ENCODE measurements around the gene RREB1.
A peak's percentile ranks its signal among the peaks of the same experiment; 100 is the strongest.

RREB1 gene

GRCh38 chr6:7122684-7123083, 14.9 kb downstream of the RREB1 start:
- no peak for DNase-seq (ENCODE audit: low read depth in 2 of 2)

- no peak for DNase-seq (ENCODE audit: low read depth in 2 of 2)
Observed at GRCh38 chr6:7124114-7124513, 16.4 kb downstream of the RREB1 start.

DNA sequence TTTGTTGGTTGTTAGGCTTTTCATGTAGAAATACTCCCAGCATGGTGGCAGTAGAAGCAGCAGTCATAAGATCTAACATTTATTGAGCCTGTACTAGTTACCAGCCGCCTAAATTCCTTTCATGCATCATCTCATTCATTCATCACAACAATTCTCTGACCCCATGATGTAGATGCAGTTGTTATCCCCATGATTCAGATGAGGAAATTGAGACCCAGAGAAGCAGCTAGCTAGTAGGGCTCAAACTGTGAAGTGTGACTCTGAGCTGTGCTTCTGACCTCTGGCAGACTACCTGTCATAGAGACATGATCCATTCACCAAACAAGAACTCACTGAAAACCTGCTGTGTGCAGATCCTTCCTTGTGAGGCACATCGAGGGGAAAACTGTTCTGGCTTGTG, 16.9 kb downstream of the RREB1 start:
- DNase-seq (ENCODE audit: low read depth in 2 of 2): no peak

- DNase-seq (ENCODE audit: low read depth in 2 of 2): no peak
Observed at GRCh38 chr6:7125290-7125689, 17.5 kb downstream of the RREB1 start.

DNA sequence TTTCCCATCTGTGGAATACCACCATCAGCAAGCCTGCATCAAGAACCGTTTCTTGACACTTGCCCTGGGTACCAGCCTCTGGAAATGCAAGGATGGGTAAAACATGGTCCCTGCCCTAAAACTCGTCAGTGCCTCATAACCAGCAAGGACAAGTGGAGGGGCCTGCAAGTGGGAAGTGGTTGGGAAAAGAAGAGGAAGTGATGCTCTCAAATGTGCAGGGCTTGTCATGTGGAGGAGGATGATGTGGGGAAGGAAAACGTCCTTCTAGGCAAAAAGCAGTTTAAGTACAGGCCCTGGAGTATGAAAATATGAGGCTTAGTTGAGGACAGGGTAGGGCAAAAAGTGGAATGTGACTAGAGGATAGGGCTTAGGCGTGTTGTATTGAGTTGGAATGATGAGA, 19.0 kb downstream of the RREB1 start:
- no peak for DNase-seq (ENCODE audit: low read depth in 2 of 2)

DNA sequence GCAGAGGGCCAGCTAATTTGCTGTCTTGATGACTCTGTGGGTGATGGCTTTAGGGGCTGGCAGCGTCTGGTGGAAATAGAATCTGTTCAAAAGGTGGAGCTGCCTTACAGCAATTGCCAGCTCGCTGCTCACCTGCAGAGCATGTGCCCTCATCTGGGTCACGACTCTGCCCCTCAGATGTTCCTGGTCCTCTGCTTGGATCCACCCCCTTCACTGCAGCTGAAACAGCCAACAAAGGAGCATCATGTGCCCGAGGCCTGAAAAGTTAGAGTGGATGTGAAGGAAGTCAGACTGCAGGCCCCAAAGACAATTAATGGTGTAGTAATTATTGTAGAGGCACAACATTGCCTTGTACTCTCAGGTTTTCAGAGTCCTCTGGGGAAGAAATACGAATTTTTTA, 19.9 kb downstream of the RREB1 start:
- no peak for DNase-seq (ENCODE audit: low read depth in 2 of 2)

GRCh38 chr6:7129360-7129759, 21.6 kb downstream of the RREB1 start:
- DNase-seq (ENCODE audit: low read depth in 2 of 2): no peak

DNA sequence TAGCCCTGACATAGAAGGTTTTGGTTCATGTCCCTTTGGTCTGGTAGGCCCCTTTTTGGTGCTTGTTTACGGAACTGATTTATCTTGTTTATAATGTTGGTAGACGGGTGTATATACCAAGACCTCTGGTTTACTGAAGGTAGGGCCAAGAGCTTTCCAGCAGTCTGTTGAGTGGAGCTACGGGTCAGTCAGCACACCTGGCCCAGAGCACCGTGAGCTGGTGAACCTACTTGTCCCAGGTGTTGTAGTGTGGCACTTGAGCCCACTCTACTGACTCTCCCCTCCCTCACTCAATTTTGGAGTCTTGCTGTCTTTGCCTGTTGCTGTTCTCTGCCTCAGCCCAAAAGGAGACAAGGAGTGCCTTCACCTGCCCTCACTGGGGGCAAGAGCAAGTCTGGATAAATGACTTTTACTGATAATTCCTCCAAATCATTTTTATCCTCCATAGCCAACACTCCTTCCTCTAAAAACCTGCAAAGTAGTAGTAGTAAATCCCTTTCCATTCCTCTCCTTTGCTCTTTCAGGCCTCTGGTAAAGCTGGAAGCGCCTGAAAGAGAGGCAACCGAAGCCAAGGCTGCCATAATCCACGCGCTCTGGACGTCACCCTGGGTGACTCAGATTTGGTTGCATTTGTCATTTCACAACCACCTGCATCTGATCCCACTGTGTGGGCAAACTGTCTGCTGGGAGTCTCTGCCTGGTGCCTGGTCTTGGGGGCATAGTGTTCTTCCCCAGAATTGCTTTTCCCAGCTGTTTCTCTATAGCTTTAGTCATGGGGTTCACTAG, 22.2 kb downstream of the RREB1 start:
- DNase-seq (ENCODE audit: low read depth in 2 of 2): no peak

DNA sequence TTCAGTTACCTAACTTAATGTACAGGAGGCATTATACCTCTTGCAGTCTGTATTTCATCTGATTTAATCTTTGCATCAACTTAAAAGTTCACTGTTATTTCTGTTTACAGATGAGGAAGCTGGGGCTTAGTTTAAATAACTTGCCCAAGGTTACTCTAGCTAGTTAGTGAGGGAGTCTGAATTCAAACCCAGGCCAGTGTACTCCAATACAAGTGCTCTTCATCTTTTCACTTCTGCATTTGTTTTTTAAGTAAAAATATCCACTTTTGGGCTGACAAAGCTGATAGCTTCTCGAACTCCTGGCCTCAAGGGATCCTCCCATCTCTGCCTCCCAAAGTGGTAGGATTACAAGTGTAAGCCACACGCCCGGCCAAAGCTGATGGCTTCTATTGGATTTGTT, 23.6 kb downstream of the RREB1 start:
- DNase-seq (ENCODE audit: low read depth in 2 of 2): no peak

- DNase-seq (ENCODE audit: low read depth in 2 of 2): no peak
Observed at GRCh38 chr6:7132398-7133035, 24.8 kb downstream of the RREB1 start.

GRCh38 chr6:7134999-7135745, 27.4 kb downstream of the RREB1 start:
- DNase-seq (ENCODE audit: low read depth in 2 of 2): no peak

DNA sequence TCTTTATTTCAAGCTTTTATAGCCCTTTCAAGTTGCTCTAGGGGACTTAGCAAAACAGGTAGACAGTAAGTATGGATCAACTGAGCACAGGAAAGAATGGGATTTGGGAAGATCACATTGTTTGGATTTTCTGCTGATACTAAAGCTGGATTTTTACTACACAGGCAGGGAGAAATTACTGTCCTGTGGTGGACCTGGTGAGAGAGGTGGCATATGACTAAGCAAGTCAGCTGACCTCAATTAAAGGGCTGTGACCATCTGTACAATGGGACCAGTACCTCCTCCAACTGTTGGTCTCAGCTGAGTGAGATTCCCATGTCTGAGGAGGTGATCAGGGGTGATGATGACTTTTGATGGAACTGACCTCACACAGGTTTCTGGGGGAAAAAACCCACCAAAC, 28.0 kb downstream of the RREB1 start:
- no peak for DNase-seq (ENCODE audit: low read depth in 2 of 2)

GRCh38 chr6:7136859-7137334, 29.1 kb downstream of the RREB1 start:
- DNase-seq (ENCODE audit: low read depth in 2 of 2): no peak

DNA sequence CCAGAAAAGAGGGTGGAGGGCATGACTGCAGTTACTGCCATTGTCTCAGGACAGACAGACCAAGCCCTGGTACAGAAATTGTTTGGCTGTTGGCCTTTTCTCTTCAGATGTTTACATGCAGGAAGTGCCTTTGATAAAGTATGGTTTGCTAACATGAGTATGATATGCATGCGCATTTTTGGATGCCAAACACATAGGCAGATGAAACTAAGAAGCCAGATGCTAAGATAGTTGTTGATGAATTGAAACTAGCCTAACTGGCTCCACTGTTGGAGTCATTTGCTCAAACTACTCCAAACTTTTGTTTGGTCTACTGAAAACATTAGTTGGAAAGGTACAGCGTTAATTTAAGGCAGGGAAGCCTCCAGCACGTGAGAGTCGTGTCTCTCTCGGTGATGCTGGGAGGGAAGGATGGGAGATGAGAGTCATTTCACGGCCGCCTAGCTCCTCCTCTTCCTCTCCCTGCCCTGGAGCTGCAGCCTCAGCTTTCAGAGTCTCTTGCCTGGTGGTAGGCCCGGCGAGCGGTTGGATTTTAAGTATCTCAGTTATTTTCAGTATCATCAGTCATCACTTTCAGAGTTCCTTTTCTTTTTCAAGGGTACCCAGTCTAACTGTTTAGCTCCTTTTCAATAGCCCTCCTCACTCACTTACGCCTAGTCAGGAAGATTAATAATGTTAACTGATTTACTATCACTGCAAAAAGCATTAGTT, 29.7 kb downstream of the RREB1 start:
- DNase-seq (ENCODE audit: low read depth in 2 of 2): no peak

DNA sequence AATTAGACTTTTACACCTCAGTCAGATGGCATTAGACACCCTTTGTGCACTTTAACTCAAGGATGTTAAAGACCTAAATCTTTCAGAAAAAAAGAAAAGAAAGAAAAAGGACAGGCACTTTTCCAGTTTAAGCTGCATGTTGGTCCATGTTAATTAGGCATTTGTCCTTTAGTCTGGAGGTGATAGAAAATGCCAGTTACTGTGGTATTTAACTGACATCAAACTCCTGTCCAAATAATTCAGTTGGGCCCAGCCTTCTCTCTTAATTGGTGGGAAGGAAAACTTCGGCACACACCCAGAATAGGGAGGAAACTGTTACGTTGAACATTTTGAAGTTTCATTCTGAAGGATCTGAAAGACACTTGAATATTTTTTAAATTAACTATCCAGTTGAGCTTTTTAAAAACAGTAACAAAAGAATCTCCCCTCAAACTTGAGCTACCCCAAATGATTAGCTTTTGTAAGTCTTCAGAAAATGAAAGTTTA, 30.3 kb downstream of the RREB1 start:
- no peak for DNase-seq (ENCODE audit: low read depth in 2 of 2)

DNA sequence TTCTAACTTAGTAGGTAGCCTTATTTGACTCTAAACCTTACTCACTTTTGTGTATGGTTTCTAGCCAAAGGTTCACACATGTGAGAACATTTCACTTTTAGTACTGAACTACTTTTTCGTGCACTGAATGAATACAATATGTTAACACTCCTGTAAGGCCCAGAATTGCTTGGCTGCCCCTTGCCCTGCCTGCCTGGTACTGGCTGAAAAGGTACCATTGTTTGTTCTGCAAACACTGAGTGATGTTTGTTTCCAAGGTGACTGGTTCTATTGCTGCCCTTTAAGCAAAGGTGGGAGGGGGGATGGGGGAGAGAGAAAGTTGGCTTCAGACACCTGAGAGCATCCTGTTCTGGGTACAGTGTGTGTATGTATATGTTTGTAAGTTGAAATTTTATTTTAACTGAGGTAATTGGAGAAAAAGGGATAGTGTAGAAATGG, 31.2 kb downstream of the RREB1 start:
- no peak for DNase-seq (ENCODE audit: low read depth in 2 of 2)

GRCh38 chr6:7139835-7140470, 32.2 kb downstream of the RREB1 start:
- no peak for DNase-seq (ENCODE audit: low read depth in 2 of 2)

DNA sequence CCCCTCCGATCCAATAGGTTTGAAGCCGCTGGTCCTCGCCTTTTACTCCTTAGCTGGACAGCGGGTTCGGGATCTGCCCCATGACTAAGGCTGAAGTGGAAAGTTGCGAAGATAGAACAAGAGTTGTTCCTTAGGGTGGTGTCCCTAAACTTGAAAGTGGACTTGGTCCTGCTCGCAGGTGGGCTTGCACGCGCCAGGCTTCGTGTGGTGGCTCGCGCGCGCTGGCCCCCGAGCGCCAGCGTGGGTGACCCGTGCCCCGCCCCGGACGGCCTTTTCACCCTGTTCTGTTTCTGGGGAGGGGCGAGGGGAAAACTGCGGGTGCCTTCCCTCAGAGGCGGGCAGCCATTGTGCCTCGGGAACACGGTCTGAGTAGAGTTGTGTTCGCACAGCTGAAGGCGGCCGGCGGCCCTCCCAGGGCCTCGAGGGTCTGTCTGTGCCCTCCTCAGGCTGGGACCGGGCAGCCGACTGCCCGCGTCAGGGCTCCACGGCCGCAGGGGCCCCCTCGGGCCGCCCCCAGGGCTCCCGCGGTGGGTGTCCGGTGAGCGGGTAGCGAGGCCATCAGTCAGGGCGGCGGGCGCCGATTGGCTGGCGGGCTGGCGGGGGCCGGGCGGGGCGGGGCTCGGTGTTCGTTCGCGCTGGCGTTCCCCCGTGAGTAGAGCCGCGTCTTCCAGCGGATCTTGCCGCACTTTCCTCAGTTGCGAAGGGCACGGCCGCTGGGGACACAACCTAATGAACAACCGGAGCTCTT, 33.0 kb downstream of the RREB1 start:
- DNase-seq (ENCODE audit: low read depth in 2 of 2): peak; percentile 56 to 67

DNA sequence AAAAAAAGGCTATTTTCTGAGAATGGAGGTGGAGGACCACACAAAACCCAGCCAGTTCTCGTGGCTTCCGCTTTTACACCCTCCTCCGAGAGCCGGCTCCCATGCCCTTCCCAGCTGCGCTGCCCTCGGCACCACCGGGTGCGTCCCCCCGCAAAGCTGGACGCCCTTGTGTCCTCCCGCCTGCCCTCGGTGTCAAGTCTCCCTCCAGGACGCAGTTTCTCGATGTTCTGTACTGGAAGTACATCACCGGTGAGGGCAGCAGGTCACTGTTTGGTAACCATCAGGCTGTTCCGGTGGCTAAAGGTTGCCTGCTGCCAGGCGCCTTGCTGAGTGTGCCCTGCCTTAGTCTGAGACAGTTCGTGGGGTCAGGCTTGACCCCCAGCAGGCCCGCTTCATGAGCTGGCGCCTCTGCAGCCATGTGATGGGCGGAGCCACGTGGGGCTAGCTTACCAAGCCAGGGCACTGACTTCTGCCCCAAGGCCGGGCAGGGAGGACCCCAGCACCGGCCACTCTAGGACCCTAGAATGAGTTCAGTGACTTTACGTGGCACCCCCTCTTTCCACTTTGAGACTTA, 34.6 kb downstream of the RREB1 start:
- DNase-seq (ENCODE audit: low read depth in 2 of 2): no peak

GRCh38 chr6:7142918-7143475, 35.2 kb downstream of the RREB1 start:
- no peak for DNase-seq (ENCODE audit: low read depth in 2 of 2)
